ACC112 (cell line): Measurements from ENCODE around the gene LCOR.

Experiments used
- H2AFZ ChIP-seq: fragments of 200-600 bp; sonication (generic); one replicate; pipeline ENCODE4 v1.6.0; 2017; ENCODE audit warnings: antibody characterized with exemption, low read length; ENCODE audit not compliant: unreplicated experiment
- H3K27ac ChIP-seq: fragments of 200-600 bp; sonication (generic); 2 replicates; pipeline ENCODE4 v1.5.1; 2014; ENCODE audit warnings: low read depth, mild to moderate bottlenecking, antibody characterized with exemption, low read length, moderate library complexity
- H3K27me3 ChIP-seq: fragments of 200-600 bp; sonication (generic); 2 replicates; pipeline ENCODE4 v1.6.1; 2014; ENCODE audit warnings: mild to moderate bottlenecking, antibody characterized with exemption, low read length, moderate library complexity, mixed read lengths; ENCODE audit not compliant: insufficient read depth
- H3K36me3 ChIP-seq: fragments of 200-600 bp; sonication (generic); 2 replicates; pipeline ENCODE4 v1.6.1; 2016; ENCODE audit warnings: mild to moderate bottlenecking, antibody characterized with exemption, low read length, moderate library complexity, mixed read lengths; ENCODE audit not compliant: insufficient read depth
- H3K4me1 ChIP-seq: fragments of 200-600 bp; sonication (generic); one replicate; pipeline ENCODE4 v1.6.1; 2016; ENCODE audit warnings: low read length, mixed read lengths; ENCODE audit not compliant: insufficient read depth, unreplicated experiment, control insufficient read depth
- H3K4me3 ChIP-seq: fragments of 200-600 bp; sonication (generic); 2 replicates; pipeline ENCODE4 v1.5.1; 2014; ENCODE audit warnings: mild to moderate bottlenecking, low read depth, low read length
- H3K79me2 ChIP-seq: fragments of 200-600 bp; sonication (generic); one replicate; pipeline ENCODE4 v1.6.0; 2016; ENCODE audit warnings: low read length; ENCODE audit not compliant: control insufficient read depth, unreplicated experiment, insufficient read depth

The LCOR gene

GRCh38 chr10:97042716-97043562 is 210.8 kb downstream of the LCOR start:
- no peak overlapping the region for H3K4me3 ChIP-seq
- H3K27me3 ChIP-seq: peaks cover 7% of the 10 kb centered on the region; the same call in 1 of the 2 replicates
- H2AFZ ChIP-seq: no peak overlapping the region

GRCh38 chr10:97043563-97043855 is 211.4 kb downstream of the LCOR start:
- H3K27ac ChIP-seq: no peak overlapping the region
- H2AFZ ChIP-seq: no peak overlapping the region
- H3K36me3 ChIP-seq: no peaks in the 10 kb centered on the region
- no peaks in the 10 kb centered on the region for H3K79me2 ChIP-seq
- H3K4me3 ChIP-seq: no peak overlapping the region
- H3K27me3 ChIP-seq: peaks cover 7% of the 10 kb centered on the region; the same call in 1 of the 2 replicates
- no peaks in the 10 kb centered on the region for H3K4me1 ChIP-seq

More at GRCh38 chr10:97042716-97043562, 210.8 kb downstream of the LCOR start:
- Histone ChIP-seq H3K4me1 (no peaks in the 10 kb centered on the region), H3K36me3 (no peaks in the 10 kb centered on the region), H3K79me2 (no peaks in the 10 kb centered on the region), H3K27ac (no peak overlapping the region)
